Measurements from ENCODE around the gene FLNB. TPM values are rescaled to one million over a fixed set of nuclear protein-coding genes. Genes with fewer than 3 reads are reported as not detected.

Gene FLNB
- total and polyA plus RNA-seq, 2 of the 13 experiments (the other 11 are each of a cell fraction or from before 2014, with no cell fraction given), result 106 to 130 TPM

GRCh38 chr3:58188921-58189451 is 180.8 kb downstream of the FLNB start (continued):
- TF ChIP-seq ZNF580 (CRISPR knock-in tag; IDR thresholded peaks at IDR 0.05; ENCODE audit: borderline replicate concordance, low read depth), result 0 out of 2 replicates have a peak, but pooled peaks have one; percentile 22
- no peak for TF ChIP-seq ZSCAN30 (CRISPR knock-in tag; IDR thresholded peaks at IDR 0.05)
- no peak for TF ChIP-seq ZNF431 (CRISPR knock-in tag; IDR thresholded peaks at IDR 0.05; ENCODE audit: borderline replicate concordance, low read depth)
- peak; percentile 15; the same call in 1 of the 2 replicates for TF ChIP-seq ZBTB33 (CRISPR knock-in tag; IDR thresholded peaks at IDR 0.05)
- no peak for TF ChIP-seq ZNF740 (CRISPR knock-in tag; IDR thresholded peaks at IDR 0.05)
- no peak for TF ChIP-seq SMARCC2 (IDR thresholded peaks at IDR 0.05)
- peak; percentile 27; the same call in 1 of the 2 replicates for TF ChIP-seq RAD21 (CRISPR knock-in tag; IDR thresholded peaks at IDR 0.05)
- TF ChIP-seq TOPORS (CRISPR knock-in tag; IDR thresholded peaks at IDR 0.05), result no peak
- TF ChIP-seq ZFY (CRISPR knock-in tag; IDR thresholded peaks at IDR 0.05), result no peak
- TF ChIP-seq ZNF549 (CRISPR knock-in tag; IDR thresholded peaks at IDR 0.05), result no peak
- no peak for TF ChIP-seq ASH2L (IDR thresholded peaks at IDR 0.05; ENCODE audit: insufficient read length, low read depth, low read length)
- peak; percentile 92 for TF ChIP-seq FOXA3 (CRISPR knock-in tag; IDR thresholded peaks at IDR 0.05)
- no peak for TF ChIP-seq ZNF605 (CRISPR knock-in tag; IDR thresholded peaks at IDR 0.05)
- no peak for TF ChIP-seq KDM2A (CRISPR knock-in tag; IDR thresholded peaks at IDR 0.05; ENCODE audit: borderline replicate concordance, low read depth)
- TF ChIP-seq NFIC (IDR thresholded peaks at IDR 0.05; ENCODE audit: low read length), result peak; percentile 78
- TF ChIP-seq, protein P1, sequence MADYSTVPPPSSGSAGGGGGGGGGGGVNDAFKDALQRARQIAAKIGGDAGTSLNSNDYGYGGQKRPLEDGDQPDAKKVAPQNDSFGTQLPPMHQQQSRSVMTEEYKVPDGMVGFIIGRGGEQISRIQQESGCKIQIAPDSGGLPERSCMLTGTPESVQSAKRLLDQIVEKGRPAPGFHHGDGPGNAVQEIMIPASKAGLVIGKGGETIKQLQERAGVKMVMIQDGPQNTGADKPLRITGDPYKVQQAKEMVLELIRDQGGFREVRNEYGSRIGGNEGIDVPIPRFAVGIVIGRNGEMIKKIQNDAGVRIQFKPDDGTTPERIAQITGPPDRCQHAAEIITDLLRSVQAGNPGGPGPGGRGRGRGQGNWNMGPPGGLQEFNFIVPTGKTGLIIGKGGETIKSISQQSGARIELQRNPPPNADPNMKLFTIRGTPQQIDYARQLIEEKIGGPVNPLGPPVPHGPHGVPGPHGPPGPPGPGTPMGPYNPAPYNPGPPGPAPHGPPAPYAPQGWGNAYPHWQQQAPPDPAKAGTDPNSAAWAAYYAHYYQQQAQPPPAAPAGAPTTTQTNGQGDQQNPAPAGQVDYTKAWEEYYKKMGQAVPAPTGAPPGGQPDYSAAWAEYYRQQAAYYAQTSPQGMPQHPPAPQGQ (CRISPR knock-in tag; IDR thresholded peaks at IDR 0.05; ENCODE audit: borderline replicate concordance), result no peak
- TF ChIP-seq, protein P2, sequence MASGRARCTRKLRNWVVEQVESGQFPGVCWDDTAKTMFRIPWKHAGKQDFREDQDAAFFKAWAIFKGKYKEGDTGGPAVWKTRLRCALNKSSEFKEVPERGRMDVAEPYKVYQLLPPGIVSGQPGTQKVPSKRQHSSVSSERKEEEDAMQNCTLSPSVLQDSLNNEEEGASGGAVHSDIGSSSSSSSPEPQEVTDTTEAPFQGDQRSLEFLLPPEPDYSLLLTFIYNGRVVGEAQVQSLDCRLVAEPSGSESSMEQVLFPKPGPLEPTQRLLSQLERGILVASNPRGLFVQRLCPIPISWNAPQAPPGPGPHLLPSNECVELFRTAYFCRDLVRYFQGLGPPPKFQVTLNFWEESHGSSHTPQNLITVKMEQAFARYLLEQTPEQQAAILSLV (CRISPR knock-in tag; IDR thresholded peaks at IDR 0.05; ENCODE audit: borderline replicate concordance), result no peak
- no peak for TF ChIP-seq ZNF800 (CRISPR knock-in tag; IDR thresholded peaks at IDR 0.05)
- TF ChIP-seq ELF3 (CRISPR knock-in tag; IDR thresholded peaks at IDR 0.05), result peak; percentile 93
- no peak for TF ChIP-seq ATF4 (CRISPR knock-in tag; IDR thresholded peaks at IDR 0.05)
